H1 (cell line): Measurements from ENCODE around the gene SUGT1. TPM values are rescaled to one million over a fixed set of nuclear protein-coding genes. Genes with fewer than 3 reads are reported as not detected.

Experiments
- CTCF ChIA-PET: fragments of 300-600 bp; sonication (Branson Sonifier 250); formaldehyde crosslinking; loops from one replicate; lab custom pipeline; 2021; ENCODE audit not compliant: partially characterized antibody; lab: Charles Lee
- POLR2A ChIA-PET: fragments of 300-600 bp; sonication (Branson Sonifier 250); formaldehyde crosslinking; loops from one replicate; lab custom pipeline; 2021; ENCODE audit warnings: inconsistent platforms; ENCODE audit not compliant: partially characterized antibody; lab: Charles Lee
- DNase-seq, 2 experiments: peaks; one replicate each; pipeline versions ENCODE4 v3.0.0 to v3.0.0-alpha.2; 2010 to 2022; ENCODE audit warnings: low spot score in 2 of 2, low read depth in 1 of 2, mixed read lengths in 1 of 2
- FAIRE-seq: peaks from 2 replicates; lab custom pipeline; 2011; peaks lifted over from hg19 to GRCh38; lab: Jason Lieb, UNC
- H2AFZ ChIP-seq: 2 replicates; pipeline ENCODE4 v1.8.1; 2012; ENCODE audit warnings: low read length, inconsistent platforms
- H2AK5ac ChIP-seq: 2 replicates; pipeline ENCODE4 v1.6.1; 2013; ENCODE audit warnings: low read depth, low read length
- H2BK120ac ChIP-seq: replicated peaks from 2 replicates; pipeline ENCODE3; 2013; ENCODE audit warnings: low read depth, low read length, inconsistent platforms
- H2BK12ac ChIP-seq: 2 replicates; pipeline ENCODE4 v1.6.1; 2013; ENCODE audit warnings: low read depth, low read length
- H2BK15ac ChIP-seq: 2 replicates; pipeline ENCODE4 v1.6.1; 2013; ENCODE audit warnings: low read length
- H2BK20ac ChIP-seq: 2 replicates; pipeline ENCODE4 v1.6.1; 2013; ENCODE audit warnings: low read length
- H2BK5ac ChIP-seq: 2 replicates; pipeline ENCODE4 v1.6.1; 2013; ENCODE audit warnings: low read depth, low read length
- H3K14ac ChIP-seq: 2 replicates; pipeline ENCODE4 v1.6.1; 2013; ENCODE audit warnings: inconsistent platforms; ENCODE audit not compliant: insufficient read length
- H3K18ac ChIP-seq: 2 replicates; pipeline ENCODE4 v1.6.1; 2013; ENCODE audit warnings: low read length; ENCODE audit errors: extremely low read depth
- H3K23ac ChIP-seq: 2 replicates; pipeline ENCODE4 v1.6.1; 2013; ENCODE audit warnings: inconsistent platforms; ENCODE audit not compliant: insufficient read length
- H3K23me2 ChIP-seq: 2 replicates; pipeline ENCODE4 v1.6.1; 2013; ENCODE audit warnings: low read depth, low read length
- H3K27ac ChIP-seq: 2 replicates; pipeline ENCODE4 v1.6.1; 2011; ENCODE audit warnings: low read depth, low read length, inconsistent platforms
- H3K27me3 ChIP-seq, 4 experiments: replicated peaks in 1 of 4; 1 replicate in 1 of 4; 2 replicates in 3 of 4; pipeline versions ENCODE4 v1.6.1 to v1.8.1; 2011 to 2013; ENCODE audit warnings: low read length in 3 of 4, mild to moderate bottlenecking in 3 of 4, inconsistent platforms in 2 of 4, mixed read lengths in 2 of 4, moderate library complexity in 1 of 4; ENCODE audit not compliant: control insufficient read depth in 3 of 4, insufficient read depth in 3 of 4; ENCODE audit errors: extremely low read depth in 1 of 4
- H3K36me3 ChIP-seq, 4 experiments: 2 replicates each; pipeline versions ENCODE4 v1.6.1 to v1.8.1; 2011 to 2013; ENCODE audit warnings: mild to moderate bottlenecking in 4 of 4, low read length in 3 of 4, moderate library complexity in 2 of 4, control low read depth in 1 of 4, inconsistent platforms in 1 of 4; ENCODE audit not compliant: insufficient read depth in 4 of 4, control insufficient read depth in 2 of 4
- H3K4ac ChIP-seq: replicated peaks from 2 replicates; pipeline ENCODE3; 2013; ENCODE audit warnings: low read length, low read depth, mixed read lengths, inconsistent platforms; ENCODE audit not compliant: insufficient read length
- H3K4me1 ChIP-seq, 4 experiments: replicated peaks in 1 of 4; 1 replicate in 1 of 4; 2 replicates in 3 of 4; pipeline versions ENCODE4 v1.6.1 to v1.8.1; 2011 to 2013; ENCODE audit warnings: low read length in 3 of 4, inconsistent platforms in 2 of 4, mixed read lengths in 1 of 4; ENCODE audit not compliant: insufficient read depth in 4 of 4, control insufficient read depth in 3 of 4
- H3K4me2 ChIP-seq, 2 experiments: 2 replicates each; pipeline versions ENCODE4 v1.6.1 to v1.8.1; 2011 to 2013; ENCODE audit warnings: low read depth in 2 of 2, low read length in 2 of 2, control low read depth in 1 of 2, inconsistent platforms in 1 of 2, mild to moderate bottlenecking in 1 of 2; ENCODE audit not compliant: insufficient read depth in 1 of 2
- H3K4me3 ChIP-seq, 4 experiments: fragments of 200-600, 300-600 bp in 1 of 4; sonication (generic), shearing (Covaris generic), sonication (Bioruptor Twin) in 1 of 4; 2 replicates each; pipeline versions ENCODE4 v1.5.1 to v1.8.1; 2011 to 2016; ENCODE audit warnings: low read length in 4 of 4, low read depth in 3 of 4, control low read depth in 2 of 4, inconsistent platforms in 2 of 4, mild to moderate bottlenecking in 2 of 4, mixed read lengths in 1 of 4, moderate library complexity in 1 of 4; ENCODE audit not compliant: insufficient read depth in 2 of 4; ENCODE audit errors: extremely low read depth in 1 of 4
- H3K56ac ChIP-seq: replicated peaks from 2 replicates; pipeline ENCODE3; 2013; ENCODE audit warnings: low read depth, mild to moderate bottlenecking, mixed read lengths, low read length, inconsistent platforms; ENCODE audit not compliant: insufficient read length
- H3K79me1 ChIP-seq: 2 replicates; pipeline ENCODE4 v1.6.1; 2013; ENCODE audit warnings: low read depth, low read length, control low read depth
- H3K79me2 ChIP-seq, 2 experiments: 2 replicates each; pipeline versions ENCODE4 v1.6.1 to v1.8.1; 2012 to 2013; ENCODE audit warnings: low read length in 2 of 2, mild to moderate bottlenecking in 2 of 2, inconsistent platforms in 1 of 2; ENCODE audit not compliant: insufficient read depth in 2 of 2, control insufficient read depth in 1 of 2
- H3K9ac ChIP-seq, 4 experiments: replicated peaks in 1 of 4; 1 replicate in 1 of 4; 2 replicates in 3 of 4; pipeline versions ENCODE4 v1.6.1 to v1.8.1; 2011 to 2013; ENCODE audit warnings: low read depth in 3 of 4, low read length in 3 of 4, control low read depth in 2 of 4, mild to moderate bottlenecking in 2 of 4, moderate library complexity in 2 of 4, inconsistent platforms in 1 of 4; ENCODE audit errors: extremely low read depth in 1 of 4
- H3K9me3 ChIP-seq, 2 experiments: 2 replicates each; pipeline versions ENCODE4 v1.6.1 to v1.8.1; 2012 to 2013; ENCODE audit warnings: mild to moderate bottlenecking in 2 of 2, moderate library complexity in 2 of 2, control low read depth in 1 of 2, inconsistent platforms in 1 of 2, low read depth in 1 of 2, low read length in 1 of 2, mixed read lengths in 1 of 2; ENCODE audit not compliant: insufficient read depth in 2 of 2
- H4K20me1 ChIP-seq, 2 experiments: replicated peaks in 1 of 2; 2 replicates each; pipeline versions ENCODE3 to v1.8.1; 2011 to 2013; ENCODE audit warnings: inconsistent platforms in 2 of 2, low read length in 2 of 2, mild to moderate bottlenecking in 1 of 2; ENCODE audit not compliant: insufficient read depth in 2 of 2, control insufficient read depth in 1 of 2
- H4K5ac ChIP-seq: 2 replicates; pipeline ENCODE4 v1.6.1; 2013; ENCODE audit warnings: low read length, low read depth, mixed read lengths, inconsistent platforms; ENCODE audit not compliant: insufficient read length
- H4K8ac ChIP-seq: 2 replicates; pipeline ENCODE4 v1.8.0; 2013; ENCODE audit warnings: mild to moderate bottlenecking, moderate library complexity, low read length, inconsistent platforms; ENCODE audit not compliant: insufficient read depth; ENCODE audit errors: extremely low read depth
- H4K91ac ChIP-seq: replicated peaks from 2 replicates; pipeline ENCODE3; 2013; ENCODE audit warnings: low read length, mixed read lengths, inconsistent platforms; ENCODE audit not compliant: insufficient read length
- BACH1 ChIP-seq: IDR thresholded peaks from 2 replicates; pipeline ENCODE4 v1.6.1; 2012; ENCODE audit warnings: low read length, improper control_type of control experiment
- CHD1 ChIP-seq: IDR thresholded peaks from 2 replicates; pipeline ENCODE4 v1.6.1; 2012; ENCODE audit warnings: low read depth, low read length, improper control_type of control experiment
- CHD2 ChIP-seq: IDR thresholded peaks from 2 replicates; pipeline ENCODE4 v1.6.1; 2012; ENCODE audit warnings: low read length, improper control_type of control experiment
- RXRA ChIP-seq: IDR thresholded peaks from 2 replicates; pipeline ENCODE4 v1.6.1; 2011; ENCODE audit warnings: low read depth, mild to moderate bottlenecking, low read length, moderate library complexity; ENCODE audit not compliant: insufficient read depth
- SRF ChIP-seq: IDR thresholded peaks from 2 replicates; pipeline ENCODE4 v1.6.1; 2011; ENCODE audit warnings: mild to moderate bottlenecking, low read depth, low read length, moderate library complexity
- TCF12 ChIP-seq: IDR thresholded peaks from 2 replicates; pipeline ENCODE4 v1.6.1; 2011; ENCODE audit warnings: low read depth, mild to moderate bottlenecking, low read length
- TEAD4 ChIP-seq: IDR thresholded peaks from 2 replicates; pipeline ENCODE4 v1.6.1; 2012; ENCODE audit warnings: low read depth, low read length, inconsistent platforms, mixed read lengths
- ZNF274 ChIP-seq: IDR thresholded peaks from 2 replicates; pipeline ENCODE4 v1.7.0; 2012; ENCODE audit warnings: low read length, borderline replicate concordance; ENCODE audit errors: extremely low read depth
- WGBS, 2 experiments: shearing (Covaris generic) in 1 of 2; methylation state at CpG; one replicate each; pipeline versions ENCODE4 v1.1.6 to v1.1.7; 2013 to 2015; ENCODE audit warnings: low lambda C conversion rate in 2 of 2, mixed read lengths in 2 of 2, inconsistent platforms in 1 of 2, low coverage in 1 of 2, missing lambda C conversion rate in 1 of 2; ENCODE audit not compliant: insufficient replicate concordance in 2 of 2, insufficient coverage in 1 of 2, insufficient read length in 1 of 2; ENCODE audit errors: extremely low coverage in 1 of 2, missing lambda C conversion rate in 1 of 2; 5-methylcytosine and 5-hydroxymethylcytosine counted together
- polyA plus RNA-seq, 7 experiments: library from polyadenylated mRNA; depleted of rRNA in 3 of 7; stranded (reverse) in 5 of 7; unstranded in 2 of 7; fragments of >200 nt in 5 of 7; fragments of 200-250 nt in 2 of 7; gene quantifications; 1 replicate in 5 of 7; 2 replicates in 1 of 7; 4 replicates in 1 of 7; pipeline versions ENCODE4 v1.2.1 to v1.2.3, GENCODE V29; 2011 to 2013; ENCODE audit warnings: missing spikeins in 2 of 7, mixed read lengths in 2 of 7
- total RNA-seq: library from RNA; stranded (reverse); fragmentation: NEBNext Ultra II Directional; extraction: Animal tissue kit (Norgen Biotek cat#: 25700); gene quantifications from 2 replicates; pipeline ENCODE4 v1.2.1, GENCODE V29; 2021
- TF ChIP-seq, protein P1 (sequence below): IDR thresholded peaks from 2 replicates; pipeline ENCODE4 v1.6.1; 2012; ENCODE audit warnings: low read length, inconsistent platforms

SUGT1 gene
- total and polyA plus RNA-seq, 2 of the 8 experiments (the other 6 are each of a cell fraction or from before 2014, with no cell fraction given), result 21.0 to 99.4 TPM

DNA sequence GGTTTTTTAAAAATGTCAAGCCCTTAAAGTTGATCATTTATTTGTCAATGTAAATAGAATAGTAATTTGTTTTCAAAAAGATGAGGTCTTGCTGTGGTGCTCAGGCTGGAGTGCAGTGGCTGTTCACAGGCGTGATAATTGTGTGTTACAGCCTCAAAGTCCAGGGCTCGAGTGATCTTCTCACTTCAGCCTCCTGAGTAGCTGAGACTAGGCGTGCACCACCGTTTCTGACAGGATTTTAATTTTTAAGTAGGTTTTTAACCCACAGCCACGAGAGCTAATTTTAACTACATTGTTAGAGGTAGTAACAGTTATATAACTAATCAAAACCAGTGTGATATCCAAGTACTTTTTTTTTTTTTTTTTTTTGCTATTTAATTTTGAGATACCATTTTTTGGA lies 43.9 kb downstream of the SUGT1 start:
- Histone ChIP-seq H2BK12ac (no peak overlapping the region), H3K56ac (no peak overlapping the region), H3K79me2 (no peaks in the 10 kb centered on the region), H3K4me1 (no peaks in the 10 kb centered on the region), H3K9ac (no peak overlapping the region), H2BK5ac (no peak overlapping the region), H2AFZ (no peak overlapping the region), H3K4me3 (no peak overlapping the region), H4K20me1 (no peaks in the 10 kb centered on the region), H3K14ac (no peak overlapping the region), H4K8ac (no peak overlapping the region), H2BK15ac (no peak overlapping the region), H4K5ac (no peak overlapping the region), H3K4ac (no peak overlapping the region), H3K23me2 (0 out of 2 replicates have a peak, but pooled peaks cover under 1% of the 10 kb centered on the region), H3K18ac (no peak overlapping the region), H3K36me3 (peaks cover 0 to 7% (median 0%) of the 10 kb centered on the region in 4 experiments; a peak in 2 of 8 replicates), H4K91ac (no peak overlapping the region), H2BK20ac (no peak overlapping the region), H3K27me3 (no peaks in the 10 kb centered on the region), H3K23ac (no peak overlapping the region), H2AK5ac (no peak overlapping the region), H3K79me1 (no peaks in the 10 kb centered on the region; the same call in 1 of the 2 replicates), H2BK120ac (no peak overlapping the region), H3K27ac (no peak overlapping the region), H3K9me3 (no peaks in the 10 kb centered on the region), H3K4me2 (no peak overlapping the region)
- 89% methylated on average over 5 of the region's 5 CpGs; no CpG with 5 or more reads in 1 of the 2 experiments for WGBS, 2 experiments
- CTCF ChIA-PET, result interaction anchor here (0.7 to 1.3 kb wide), 4 partner anchors 13 to 95 kb away, joined by 3 to 4 read pairs (median 4); no protein-coding TSS in a partner anchor
- DNase-seq, result no peak
- POLR2A ChIA-PET, result interaction anchor here (0.6 to 7.2 kb wide), 3 partner anchors 15 to 154 kb away, joined by 3 to 28 read pairs (median 4); no protein-coding TSS in a partner anchor
- no peak for FAIRE-seq
- no peak for TF ChIP-seq TEAD4
- no peak for TF ChIP-seq CHD2
- TF ChIP-seq ZNF274, result no peak
- no peak for TF ChIP-seq BACH1
- TF ChIP-seq RXRA, result no peak
- no peak for TF ChIP-seq SRF
- TF ChIP-seq CHD1, result no peak
- TF ChIP-seq, protein P1, sequence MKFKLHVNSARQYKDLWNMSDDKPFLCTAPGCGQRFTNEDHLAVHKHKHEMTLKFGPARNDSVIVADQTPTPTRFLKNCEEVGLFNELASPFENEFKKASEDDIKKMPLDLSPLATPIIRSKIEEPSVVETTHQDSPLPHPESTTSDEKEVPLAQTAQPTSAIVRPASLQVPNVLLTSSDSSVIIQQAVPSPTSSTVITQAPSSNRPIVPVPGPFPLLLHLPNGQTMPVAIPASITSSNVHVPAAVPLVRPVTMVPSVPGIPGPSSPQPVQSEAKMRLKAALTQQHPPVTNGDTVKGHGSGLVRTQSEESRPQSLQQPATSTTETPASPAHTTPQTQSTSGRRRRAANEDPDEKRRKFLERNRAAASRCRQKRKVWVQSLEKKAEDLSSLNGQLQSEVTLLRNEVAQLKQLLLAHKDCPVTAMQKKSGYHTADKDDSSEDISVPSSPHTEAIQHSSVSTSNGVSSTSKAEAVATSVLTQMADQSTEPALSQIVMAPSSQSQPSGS, result no peak
- TF ChIP-seq TCF12, result no peak
